Breast epithelium (tissue), 3 donors: Measurements from ENCODE around the gene PDE4D.

Experiments
- POLR2A ChIP-seq: fragments of 450-650 bp; IDR thresholded peaks from one replicate; pipeline ENCODE4 v1.6.1; 2016; ENCODE audit warnings: antibody characterized with exemption, mild to moderate bottlenecking, moderate library complexity
- POLR2AphosphoS5 ChIP-seq, 3 donors: sonication (generic); formaldehyde crosslinking; IDR thresholded peaks; one replicate each; pipeline ENCODE4 v1.6.1; 2017; ENCODE audit warnings: antibody characterized with exemption in 3 of 3
- TF ChIP-seq, protein P1 (sequence below), 3 donors: fragments of 450-650 bp; IDR thresholded peaks; one replicate each; pipeline ENCODE4 v1.5.1; 2016 to 2017; ENCODE audit warnings: antibody characterized with exemption in 3 of 3, mild to moderate bottlenecking in 3 of 3, moderate library complexity in 3 of 3

DNA sequence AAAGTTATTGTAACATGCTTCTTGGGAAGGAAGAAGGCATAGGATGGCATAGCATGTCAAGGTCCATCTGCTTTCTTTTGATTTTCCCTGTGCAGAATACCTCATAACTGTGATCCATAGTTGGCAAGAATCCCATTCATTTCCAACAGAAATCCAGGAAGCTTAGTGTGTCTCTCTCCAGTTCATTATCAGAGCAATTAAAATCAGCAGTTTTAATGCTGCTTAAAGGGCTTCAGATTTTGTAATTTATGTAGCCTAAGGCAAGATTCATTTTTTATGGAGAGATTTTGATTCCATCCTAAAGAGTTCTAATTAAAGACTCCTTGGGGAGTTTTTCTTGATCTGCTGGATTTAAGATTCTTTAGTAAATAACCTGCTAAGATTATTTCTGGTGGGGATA is 560.1 kb downstream of the PDE4D start:
- TF ChIP-seq POLR2AphosphoS5 (IDR thresholded peaks at IDR 0.05) (no peak), POLR2A (no peak)
- TF ChIP-seq, protein P1, sequence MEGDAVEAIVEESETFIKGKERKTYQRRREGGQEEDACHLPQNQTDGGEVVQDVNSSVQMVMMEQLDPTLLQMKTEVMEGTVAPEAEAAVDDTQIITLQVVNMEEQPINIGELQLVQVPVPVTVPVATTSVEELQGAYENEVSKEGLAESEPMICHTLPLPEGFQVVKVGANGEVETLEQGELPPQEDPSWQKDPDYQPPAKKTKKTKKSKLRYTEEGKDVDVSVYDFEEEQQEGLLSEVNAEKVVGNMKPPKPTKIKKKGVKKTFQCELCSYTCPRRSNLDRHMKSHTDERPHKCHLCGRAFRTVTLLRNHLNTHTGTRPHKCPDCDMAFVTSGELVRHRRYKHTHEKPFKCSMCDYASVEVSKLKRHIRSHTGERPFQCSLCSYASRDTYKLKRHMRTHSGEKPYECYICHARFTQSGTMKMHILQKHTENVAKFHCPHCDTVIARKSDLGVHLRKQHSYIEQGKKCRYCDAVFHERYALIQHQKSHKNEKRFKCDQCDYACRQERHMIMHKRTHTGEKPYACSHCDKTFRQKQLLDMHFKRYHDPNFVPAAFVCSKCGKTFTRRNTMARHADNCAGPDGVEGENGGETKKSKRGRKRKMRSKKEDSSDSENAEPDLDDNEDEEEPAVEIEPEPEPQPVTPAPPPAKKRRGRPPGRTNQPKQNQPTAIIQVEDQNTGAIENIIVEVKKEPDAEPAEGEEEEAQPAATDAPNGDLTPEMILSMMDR (IDR thresholded peaks at IDR 0.05): no peak
